ENCODE measurements around the gene B3GLCT. TPM values are rescaled to one million over a fixed set of nuclear protein-coding genes. Genes with fewer than 3 reads are reported as not detected.

Gene B3GLCT
- total RNA-seq, 1 donor from 2014 or later = 3.6 TPM

DNA sequence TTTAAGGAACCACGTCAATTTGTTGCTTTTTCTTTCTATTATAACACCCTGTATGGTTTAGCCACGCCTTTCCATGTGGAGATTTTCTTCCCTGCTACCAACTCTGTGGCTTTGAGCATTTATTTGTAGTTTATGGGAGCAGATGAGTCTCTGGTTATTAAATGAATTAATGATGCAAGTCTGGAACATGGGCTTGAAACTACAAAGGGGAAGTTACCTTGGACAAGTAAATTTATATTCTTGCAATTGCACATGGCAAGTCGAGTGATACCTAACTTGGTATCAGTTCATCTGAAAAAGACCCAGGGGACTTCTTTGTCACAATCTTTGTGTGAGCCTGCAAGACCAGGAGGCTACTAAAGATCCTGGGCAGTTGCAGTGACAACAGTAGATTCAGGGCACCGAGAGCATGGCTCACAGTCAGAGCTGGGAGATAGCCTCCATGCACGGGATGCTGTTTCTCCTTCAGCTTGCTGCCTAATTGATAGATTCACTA lies 24.4 kb downstream of the B3GLCT start:
- no peak for ATAC-seq

DNA sequence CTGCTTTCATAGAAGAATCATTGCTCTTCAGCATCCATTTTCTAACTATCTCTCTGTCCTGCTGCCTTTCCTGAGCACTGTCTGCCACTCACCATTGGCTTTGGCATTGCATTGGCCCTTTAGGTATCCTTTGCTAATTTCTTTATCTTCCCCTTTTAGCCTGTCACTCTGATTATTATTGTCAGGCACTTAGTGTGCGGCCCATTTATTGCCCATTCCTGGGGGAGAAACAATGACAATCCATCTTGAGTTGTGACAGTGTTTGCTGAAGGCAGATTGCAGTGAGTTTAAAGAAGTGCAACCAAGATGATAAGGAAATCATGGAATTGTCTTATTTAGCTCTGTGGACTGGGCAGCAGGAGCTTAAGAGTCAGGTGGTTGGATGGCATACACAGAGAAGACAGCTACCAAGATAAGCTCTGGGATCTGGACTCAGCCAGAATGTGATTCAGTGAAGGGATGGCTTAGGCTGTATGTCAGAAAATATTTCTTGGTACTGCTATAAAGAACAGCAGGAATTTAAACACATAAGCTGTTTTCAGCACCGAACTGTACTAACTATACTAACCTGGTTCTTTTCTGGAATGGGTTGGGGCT lies 25.3 kb downstream of the B3GLCT start:
- no peak for ATAC-seq

DNA sequence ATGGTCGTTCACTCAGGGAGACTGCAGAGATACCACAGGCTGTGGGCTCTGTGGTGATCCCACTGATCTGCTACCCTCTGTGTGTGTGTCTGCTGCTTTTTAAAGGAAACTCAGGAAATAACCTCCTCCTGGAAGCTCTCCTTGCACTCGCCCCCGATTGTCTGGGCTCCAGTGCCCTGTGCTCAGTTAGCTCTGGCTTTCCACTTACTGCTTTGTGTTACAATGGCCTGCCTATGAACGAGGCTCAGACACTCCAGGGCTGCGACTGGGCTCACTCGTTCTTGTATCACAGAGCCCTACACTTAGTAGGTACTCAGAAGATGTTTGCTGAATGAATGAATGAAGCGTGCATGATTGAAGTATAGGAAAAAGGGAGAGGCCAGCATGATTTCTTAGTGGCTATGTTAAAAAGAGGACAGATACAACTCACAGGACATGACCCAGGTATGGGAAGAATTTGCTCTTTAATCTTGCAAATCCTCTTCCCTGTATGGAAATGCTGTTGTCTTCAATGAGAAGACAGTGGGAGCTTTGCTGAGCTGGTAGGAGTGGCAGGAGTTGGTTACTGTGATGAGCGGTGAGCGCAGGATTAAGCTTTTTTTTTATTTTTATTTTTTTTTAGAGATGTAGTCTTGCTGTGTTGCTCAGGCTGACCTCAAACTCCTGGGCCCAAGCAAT lies 26.4 kb downstream of the B3GLCT start:
- no peak for ATAC-seq

DNA sequence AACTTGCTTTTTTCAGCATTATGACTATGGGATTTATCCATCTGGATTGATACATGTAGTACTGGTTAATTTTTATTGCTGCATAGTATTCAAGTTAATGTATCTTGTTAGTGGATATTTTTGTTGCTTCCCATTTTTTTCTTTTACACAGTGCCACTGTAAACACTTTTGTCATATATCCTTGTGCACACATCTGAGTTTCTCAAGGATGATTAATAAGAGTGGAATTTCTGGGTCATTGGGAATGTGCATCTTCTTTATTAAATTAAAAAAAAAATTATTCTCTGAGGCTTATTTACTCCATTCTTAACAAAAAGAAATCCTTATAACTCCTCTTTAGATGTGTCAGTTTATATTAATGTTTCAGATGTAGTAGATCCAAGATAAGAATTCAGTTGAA lies 27.3 kb downstream of the B3GLCT start:
- ATAC-seq = no peak

DNA sequence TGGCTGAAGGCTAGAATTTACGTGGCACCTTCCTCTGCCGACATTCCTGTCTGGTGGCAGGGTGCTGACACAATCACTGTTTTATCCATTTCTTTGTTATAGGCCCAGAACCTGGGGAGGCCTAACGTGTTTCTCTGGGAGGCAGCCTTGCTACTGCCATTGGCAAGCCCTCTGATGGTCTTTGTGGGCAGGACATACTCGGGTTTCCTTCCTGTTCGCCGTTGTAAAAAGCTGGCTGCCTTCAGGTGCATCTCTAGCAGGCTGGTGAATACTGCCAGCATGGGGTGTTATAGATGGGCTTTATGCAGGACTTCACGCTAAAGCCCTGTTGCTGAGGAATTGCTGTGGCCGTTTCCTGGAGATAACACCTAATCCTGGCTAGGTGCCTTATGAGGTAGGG lies 28.1 kb downstream of the B3GLCT start:
- no peak for ATAC-seq

DNA sequence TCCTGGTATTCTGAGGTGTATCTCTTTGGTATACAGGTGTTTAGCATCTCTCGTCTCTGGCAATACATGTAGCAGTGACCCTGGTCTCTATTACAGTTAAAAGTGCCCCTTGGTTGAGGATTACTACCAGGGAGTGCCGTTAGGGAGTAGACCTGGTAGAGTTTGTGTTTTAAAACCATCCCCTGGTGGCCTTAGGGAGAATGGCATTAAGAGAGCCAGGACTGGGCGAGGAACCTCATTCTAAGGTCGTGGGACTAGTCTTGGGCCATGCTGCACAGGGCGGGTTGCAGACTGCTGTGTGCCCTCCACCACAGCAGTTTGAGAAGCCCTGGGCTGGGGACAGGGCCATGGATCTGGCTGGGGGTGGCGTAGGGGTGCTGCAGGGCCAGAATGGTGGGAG lies 35.0 kb downstream of the B3GLCT start:
- peak; percentile 31 for ATAC-seq

DNA sequence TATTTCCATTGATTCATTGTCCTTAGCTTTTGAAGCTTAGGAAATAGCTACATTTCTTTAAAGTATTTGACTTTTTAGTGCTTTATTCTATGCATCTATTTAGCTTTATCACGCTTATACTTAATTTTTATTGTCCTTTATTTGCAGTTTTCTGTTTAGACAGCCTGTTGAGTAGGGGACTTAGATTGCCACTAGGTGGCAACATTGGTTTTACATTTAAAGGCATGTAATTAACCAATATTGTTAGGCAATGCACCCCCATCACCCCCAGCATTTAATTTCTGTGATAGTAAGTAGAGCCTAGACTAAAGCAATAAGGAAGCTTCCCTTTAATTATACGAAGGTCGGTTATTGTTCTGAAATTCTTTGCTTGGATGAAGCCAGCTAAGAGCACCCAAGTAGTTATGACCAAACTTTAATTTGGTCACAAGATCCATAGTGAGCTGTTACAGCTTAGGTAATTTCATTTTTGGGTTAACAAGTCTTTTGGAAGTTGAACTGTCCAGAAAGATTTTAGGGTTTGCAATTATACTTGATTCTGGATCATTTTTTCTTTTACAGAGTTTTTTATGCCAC lies 36.5 kb downstream of the B3GLCT start:
- peak; percentile 51 for ATAC-seq

DNA sequence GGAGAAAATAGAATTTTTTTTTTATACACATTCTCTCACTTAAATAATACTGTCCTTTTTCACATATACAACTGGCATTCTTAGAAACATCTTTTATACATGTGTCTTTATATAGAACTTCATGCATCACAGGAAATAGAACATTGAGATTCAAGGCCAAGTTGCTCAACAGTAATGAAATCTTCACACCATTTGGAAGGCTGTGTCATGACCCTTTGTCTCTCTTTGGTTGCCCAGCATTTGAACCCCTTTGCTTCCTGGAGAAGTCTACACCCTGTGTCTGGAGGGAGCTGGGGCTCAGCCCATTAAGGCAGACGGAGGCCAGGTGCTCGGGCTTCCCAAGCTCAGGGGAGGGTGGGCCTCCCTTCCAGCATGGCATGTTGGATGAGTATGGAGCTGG lies 41.1 kb downstream of the B3GLCT start:
- no peak for ATAC-seq

DNA sequence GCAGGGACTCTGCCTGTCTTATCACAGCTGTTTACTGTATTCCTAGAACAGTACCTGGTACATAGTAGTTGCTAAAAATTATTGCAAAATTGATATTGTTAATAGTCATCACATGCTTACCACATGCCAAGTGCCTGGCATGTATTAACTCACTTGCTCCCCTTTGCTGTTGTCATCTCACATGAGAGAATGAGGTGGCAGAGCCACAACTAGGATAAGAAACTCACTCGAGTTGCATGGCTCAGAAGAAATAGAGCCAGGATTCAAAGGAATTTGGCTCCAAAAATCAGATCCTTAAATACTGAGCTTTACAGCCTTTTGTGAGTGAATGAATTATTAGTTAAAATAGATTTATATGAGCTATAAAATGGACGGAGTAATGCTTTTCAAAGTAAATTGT lies 42.6 kb downstream of the B3GLCT start:
- ATAC-seq = no peak

DNA sequence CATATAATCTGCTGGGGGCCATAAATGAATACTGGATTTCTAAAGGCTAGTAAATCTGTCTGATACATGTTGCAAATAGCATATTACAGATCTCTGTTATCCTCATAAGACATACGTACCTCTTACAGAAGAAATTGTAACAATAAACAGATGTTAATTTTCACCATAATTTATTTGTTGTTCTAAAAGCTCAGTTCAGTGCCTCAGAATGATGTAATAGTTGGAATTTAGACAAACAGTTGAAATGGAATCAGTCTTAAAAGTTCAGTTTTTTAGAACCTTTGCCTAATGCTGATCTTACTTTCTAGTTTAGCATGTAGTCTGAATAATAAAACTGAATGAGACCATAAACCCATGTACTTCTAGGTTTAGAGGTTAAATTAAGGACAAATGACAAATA lies 43.1 kb downstream of the B3GLCT start:
- ATAC-seq = no peak

DNA sequence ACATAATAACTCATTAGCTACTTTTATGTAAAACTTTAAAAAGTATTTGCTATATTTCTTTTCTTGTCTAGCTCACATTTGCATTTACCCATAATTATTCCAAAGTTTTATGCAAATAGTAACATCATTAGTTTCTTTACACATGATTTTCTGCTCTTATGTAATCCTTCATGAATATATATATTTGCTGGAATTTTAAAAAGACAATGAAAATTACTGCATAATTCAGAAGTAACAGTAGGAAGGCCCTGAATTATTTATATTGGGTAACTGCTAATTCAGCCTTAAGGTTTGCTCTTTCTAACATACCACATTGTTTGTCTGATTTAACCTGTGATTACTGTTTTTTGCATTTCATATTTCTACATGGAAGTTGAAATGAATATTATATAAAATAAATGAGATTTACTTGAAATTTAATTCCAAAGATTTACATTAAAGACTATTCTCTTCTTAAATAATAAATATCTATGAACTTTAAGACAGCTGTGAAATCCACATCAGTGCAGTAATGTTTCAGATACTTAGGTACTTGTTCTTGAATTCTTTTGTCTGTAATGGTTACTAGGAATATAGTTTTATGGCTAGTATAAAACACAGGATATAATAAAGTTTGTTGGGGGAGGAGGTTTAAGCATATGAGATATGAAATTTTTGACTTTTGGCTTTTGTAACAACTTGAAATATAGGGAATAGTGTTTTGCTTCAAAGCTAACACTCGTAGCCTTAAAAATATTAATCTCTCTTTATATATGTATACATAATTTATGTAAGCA lies 46.0 kb downstream of the B3GLCT start:
- no peak for ATAC-seq

DNA sequence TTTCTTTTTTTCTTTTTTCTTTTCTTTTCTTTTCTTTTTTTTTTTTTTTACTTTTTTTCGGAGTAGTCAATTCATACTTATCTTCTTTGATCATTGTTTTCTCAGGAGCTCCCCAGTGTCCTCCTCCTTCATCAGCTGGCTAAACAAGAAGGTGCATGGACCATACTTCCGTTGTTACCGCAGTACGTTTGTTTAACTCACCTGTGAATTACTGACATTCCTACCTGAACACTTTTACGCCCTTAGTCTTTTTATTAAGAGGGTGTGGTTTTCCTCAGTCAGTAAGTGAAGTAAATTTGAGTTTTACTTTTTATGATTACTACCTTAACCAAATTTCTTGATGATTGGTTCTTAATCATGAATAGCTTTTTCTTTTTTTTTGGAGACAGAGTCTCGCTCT lies 47.1 kb downstream of the B3GLCT start:
- no peak for ATAC-seq

DNA sequence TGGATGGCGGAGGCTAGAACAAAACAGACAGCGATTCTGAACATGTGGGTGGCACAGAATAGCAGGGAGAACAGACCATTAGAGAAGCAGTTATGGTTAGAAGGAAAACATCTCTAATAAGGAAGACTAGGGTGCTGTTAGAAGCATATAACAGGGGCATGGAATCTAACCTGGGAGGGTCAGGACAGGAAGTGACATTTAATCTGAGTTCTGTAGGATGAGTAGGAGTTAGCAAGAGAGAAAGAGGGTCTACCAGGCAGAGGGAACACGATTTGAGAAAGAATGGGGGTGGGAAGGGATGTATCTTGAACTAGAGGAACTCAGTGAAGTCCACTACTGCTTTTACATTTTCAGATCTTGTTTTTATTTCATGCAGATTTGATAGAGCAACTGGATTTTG lies 48.6 kb downstream of the B3GLCT start:
- no peak for ATAC-seq

DNA sequence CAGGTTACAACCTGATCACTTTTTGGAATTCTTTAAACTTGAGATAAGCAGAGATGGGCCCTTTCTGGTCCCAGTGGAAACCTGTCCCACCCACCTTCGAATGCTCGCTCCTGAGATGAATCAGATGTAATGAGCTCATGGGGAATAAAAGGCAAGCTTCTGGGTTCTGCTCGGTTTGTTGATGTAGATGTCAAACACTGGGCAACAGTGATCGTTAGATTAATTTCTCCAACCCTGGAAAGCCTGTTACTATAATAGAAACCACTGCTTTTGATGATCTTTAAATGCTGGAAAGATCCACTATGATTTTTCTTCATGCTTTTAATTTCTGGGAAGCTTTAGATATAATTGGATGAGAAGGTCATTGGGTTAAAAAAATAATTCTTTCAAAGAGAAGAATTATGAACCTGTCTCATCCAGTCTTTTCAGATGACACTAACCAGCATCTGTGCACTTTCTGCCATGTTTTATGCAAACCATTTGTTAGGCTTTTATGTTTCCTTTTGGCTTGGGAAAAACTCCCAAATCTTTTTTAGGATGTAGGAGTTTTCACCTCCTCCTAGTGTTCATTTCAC lies 49.3 kb downstream of the B3GLCT start:
- ATAC-seq = no peak

DNA sequence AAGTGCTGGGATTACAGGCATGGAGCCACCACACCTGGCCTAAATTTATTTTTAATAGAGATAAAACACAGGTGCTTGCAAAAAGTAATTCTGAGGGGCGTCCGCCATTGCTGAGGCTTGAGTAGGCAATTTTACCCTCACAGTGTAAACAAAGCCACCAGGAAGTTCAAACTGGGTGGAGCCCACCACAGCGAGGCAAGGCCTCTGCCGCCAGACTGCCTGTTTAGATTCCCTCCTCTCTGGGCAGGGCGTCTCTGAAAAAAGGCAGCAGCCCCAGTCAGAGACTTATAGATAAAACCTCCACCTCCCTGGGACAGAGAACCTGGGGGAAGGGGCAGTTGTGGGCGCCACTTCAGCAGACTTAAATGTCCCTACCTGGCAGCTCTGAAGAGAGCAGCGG lies 50.7 kb downstream of the B3GLCT start:
- ATAC-seq = no peak

DNA sequence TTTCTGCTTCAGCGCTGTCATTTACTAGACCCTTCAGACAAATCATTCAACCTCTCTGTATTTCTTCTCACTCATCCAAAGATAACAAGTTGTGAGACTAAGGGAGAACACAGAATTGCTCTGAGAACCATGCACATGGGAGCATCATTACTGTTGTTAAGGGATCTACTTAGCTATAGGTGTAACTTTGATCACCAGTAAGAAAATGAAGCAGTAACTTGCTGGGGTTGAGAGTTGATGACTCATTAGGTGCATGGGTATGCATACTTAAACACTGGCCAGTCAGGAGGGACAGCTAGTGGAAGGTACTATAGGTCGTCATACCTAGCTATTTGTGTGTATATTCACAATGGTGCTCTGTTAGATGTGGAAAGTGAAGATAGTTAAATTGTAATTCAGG lies 61.5 kb downstream of the B3GLCT start:
- no peak for ATAC-seq

DNA sequence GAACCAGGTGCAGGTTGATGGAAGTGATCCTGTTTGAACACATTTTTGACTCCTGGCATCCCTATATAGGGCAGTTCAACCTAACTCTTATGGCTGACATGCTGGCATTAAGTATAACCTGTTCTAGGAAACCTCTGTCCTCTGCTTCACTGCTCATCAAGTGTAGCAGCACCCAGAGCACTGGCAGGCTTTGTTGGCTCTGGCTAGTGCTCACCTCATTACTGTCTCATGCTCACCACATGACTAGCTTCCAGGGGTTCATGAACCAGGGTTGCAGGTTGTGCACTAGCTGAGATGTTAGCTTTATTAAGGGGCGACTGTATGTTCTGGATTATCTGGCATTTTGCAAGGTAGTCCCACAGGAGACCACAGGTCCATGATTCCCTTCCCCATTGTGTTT lies 63.6 kb downstream of the B3GLCT start:
- no peak for ATAC-seq

DNA sequence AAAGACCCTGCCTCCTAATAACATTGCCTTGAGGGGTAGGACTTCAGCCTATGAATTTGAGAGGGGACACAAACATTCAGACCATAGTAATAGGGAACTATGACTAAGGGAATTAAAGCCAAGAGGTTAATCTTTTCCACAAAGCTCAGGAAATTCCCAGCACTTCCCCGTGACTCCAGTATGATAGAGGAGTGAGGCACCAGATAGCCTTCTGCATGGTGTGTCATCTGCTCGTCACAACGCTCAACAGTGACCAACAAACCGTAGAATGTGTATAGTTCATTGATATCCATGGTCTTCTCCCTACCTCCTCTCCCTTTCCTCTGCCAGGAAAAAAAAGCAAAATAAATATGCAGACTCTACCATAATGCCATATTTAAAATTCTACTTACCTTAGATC lies 64.4 kb downstream of the B3GLCT start:
- ATAC-seq = no peak

DNA sequence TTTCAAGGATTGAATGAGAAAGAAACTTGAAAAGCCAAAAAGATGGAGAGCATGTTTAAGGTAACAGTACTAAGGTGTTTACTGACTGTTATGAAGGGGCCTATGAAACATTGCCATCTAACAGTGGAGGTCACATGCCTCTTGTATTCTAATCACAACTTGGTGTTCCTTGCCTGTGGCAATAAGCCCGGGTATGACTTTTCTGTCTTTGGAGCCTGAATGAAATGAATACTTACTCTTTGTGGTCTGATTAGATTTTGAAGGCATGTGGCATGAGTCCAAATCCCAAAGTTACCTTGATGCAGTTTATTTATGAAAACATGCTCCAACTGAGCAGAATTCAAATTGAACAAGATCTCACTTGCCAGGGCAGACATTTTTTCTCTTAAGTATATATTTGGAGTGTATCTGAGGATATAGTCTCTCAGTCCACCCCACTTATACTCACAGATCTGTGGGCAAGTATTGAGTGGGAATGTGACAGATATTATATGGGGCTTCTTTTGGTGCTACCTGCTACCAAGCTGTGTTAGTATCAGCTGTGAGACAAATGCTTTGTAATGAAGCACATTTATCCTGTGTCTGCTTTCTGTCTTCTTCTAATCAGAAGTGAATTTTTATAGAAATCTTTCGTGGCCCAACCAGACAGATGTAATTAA lies 67.5 kb downstream of the B3GLCT start:
- no peak for ATAC-seq

DNA sequence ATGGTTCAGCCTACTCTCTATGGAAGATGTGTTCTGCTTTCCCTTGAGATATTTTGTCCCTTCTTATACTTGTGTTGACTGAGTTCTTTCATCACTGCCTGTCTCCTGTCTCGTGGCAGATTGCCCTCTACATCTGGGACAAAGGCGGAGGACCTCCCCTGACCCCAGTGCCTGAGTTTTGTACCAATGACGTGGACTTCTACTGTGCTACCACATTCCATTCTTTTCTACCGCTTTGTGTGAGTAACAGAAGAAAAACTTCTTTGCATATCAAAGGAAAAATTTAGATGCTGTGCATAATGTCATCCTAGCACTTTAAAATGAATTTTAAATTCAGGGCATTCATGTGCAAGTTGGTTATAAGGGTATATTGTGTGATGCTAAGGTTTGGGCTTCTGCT lies 74.6 kb downstream of the B3GLCT start:
- ATAC-seq = no peak

DNA sequence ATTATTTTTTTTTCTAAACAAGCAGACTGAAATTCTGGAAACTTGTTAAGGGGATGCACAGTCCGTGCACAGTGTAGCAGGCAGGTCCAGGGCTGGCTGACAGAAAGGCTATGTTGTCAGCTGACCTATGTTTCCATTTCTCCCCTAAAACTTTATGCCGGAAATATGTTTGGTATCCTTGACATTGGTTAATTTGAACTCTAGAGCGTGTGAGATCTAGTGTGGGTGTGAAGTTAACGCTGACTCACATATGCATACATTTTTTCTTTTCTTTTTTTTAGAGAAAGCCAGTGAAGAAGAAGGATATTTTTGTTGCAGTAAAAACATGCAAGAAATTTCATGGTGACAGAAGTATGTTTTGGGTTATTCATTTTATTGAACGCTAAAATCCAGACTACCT lies 76.6 kb downstream of the B3GLCT start:
- no peak for ATAC-seq

DNA sequence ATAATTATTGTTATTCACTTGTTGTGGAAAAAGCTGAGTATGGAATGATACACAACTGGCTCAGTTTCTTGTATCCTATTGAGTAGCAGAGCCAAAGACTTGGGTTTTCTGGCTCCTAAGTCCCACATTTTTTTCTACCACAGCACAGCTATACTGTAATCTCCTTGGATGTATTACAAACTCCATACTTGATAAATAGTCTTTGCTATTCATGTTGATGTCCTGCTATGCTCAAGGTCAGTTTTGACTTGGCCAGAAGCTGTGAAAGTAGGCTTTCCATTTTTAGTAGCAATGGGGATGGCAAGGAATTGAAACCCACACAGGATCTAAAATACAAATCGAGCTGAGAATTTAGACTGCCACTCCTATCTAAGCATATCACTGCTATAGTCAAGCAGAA lies 79.1 kb downstream of the B3GLCT start:
- ATAC-seq = no peak
